GM20000 (cell line): ENCODE data around the gene SLC25A5.
"Not testable (repeated sequence)": the region's sequence is repeated elsewhere in the genome, so short reads cannot be mapped to it uniquely, and the experiment has no call there.

Experiments
- DNase-seq: peaks from one replicate; pipeline ENCODE4 v3.0.0; 2012; ENCODE audit warnings: low spot score
- TF ChIP-seq, protein P1 (sequence below): IDR thresholded peaks from 2 replicates; pipeline ENCODE4 v1.5.1; 2012; ENCODE audit warnings: mild to moderate bottlenecking, control low read depth; ENCODE audit errors: extremely low read depth, missing control alignments

Gene SLC25A5

DNA sequence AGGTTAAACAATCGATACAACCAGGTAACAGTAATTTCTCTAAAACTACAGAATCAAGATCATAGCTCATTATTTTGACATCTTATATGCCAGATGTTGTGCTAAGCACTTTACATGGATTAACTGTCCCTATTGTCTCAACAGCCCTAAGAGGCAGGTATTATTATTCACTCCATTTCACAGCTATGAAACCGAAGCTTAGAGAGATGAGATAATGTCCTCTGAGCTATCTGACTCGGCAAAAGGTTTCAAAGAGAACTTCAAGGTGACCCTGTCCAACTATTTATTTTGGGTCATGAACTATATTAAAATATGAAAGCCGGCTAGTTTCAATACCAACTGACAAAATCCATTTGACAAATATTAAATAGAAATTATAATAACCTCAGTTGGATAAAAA lies 10.3 kb downstream of the SLC25A5 start:
- DNase-seq: no peak

DNA sequence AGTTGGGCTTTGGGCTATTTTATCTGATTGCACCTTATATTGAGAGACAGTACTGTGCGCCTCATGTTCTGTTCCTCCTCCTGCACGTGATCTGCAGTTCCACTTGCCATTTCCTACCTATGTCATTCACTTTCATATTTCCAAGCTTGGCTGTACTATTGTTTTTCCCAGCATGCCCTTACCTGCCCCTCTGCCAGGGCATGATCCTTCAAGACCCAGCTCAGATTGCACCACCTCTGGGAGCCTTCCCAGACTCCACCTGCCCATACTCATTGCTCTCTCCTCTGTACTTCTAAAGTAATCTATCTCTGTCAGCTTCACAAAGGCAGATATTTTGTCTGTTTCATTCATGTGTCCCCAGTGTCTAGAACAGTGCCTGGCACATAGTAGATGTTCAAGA lies 11.6 kb downstream of the SLC25A5 start:
- TF ChIP-seq, protein P1, sequence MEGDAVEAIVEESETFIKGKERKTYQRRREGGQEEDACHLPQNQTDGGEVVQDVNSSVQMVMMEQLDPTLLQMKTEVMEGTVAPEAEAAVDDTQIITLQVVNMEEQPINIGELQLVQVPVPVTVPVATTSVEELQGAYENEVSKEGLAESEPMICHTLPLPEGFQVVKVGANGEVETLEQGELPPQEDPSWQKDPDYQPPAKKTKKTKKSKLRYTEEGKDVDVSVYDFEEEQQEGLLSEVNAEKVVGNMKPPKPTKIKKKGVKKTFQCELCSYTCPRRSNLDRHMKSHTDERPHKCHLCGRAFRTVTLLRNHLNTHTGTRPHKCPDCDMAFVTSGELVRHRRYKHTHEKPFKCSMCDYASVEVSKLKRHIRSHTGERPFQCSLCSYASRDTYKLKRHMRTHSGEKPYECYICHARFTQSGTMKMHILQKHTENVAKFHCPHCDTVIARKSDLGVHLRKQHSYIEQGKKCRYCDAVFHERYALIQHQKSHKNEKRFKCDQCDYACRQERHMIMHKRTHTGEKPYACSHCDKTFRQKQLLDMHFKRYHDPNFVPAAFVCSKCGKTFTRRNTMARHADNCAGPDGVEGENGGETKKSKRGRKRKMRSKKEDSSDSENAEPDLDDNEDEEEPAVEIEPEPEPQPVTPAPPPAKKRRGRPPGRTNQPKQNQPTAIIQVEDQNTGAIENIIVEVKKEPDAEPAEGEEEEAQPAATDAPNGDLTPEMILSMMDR: no peak
- DNase-seq: no peak

More for the DNA sequence above, 10.3 kb downstream of the SLC25A5 start:
- TF ChIP-seq, protein P1: no peak

DNA sequence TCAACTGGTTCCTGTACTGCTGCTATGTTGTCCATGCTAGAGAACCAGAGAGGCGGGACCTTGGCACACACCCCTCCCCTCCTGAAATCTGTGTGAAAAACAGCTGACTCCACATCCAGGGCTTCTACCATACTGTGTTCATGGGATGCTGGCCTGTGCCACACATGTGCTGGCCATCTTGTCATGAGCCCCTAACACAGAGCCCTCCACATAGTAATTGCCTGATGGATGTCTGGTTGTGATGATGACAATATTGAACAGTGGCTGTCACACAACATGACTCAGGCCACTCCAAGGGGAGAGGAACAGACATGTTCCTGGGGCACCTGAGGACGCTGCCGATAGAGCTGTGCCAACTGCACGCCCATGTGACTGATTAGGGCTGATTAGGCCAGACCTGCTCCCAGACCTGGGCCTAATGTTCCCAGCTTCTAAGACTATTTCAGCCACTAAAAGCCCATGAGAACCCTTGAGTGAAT lies 13.1 kb downstream of the SLC25A5 start:
- TF ChIP-seq, protein P1: no peak
- DNase-seq: no peak

DNA sequence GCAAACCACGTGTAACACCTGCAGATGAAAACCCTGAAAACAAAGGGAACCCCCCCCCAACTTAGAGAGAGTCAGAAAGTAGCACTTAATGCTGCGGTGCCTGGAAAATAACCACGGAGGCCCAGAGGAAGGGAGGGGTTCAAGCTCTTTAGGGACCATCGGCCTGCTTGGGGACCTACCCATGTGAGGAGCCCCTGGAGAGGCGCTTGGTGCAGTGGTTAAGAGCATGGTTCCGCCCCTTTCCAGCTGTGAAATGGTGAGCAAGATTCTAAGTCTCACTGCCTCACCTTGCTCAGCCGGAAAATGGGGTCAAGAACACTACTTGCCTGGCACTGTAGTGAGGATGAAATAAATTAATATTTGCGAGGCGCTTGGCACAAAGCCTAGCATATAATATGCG lies 13.8 kb downstream of the SLC25A5 start:
- TF ChIP-seq, protein P1: no peak
- no peak for DNase-seq

DNA sequence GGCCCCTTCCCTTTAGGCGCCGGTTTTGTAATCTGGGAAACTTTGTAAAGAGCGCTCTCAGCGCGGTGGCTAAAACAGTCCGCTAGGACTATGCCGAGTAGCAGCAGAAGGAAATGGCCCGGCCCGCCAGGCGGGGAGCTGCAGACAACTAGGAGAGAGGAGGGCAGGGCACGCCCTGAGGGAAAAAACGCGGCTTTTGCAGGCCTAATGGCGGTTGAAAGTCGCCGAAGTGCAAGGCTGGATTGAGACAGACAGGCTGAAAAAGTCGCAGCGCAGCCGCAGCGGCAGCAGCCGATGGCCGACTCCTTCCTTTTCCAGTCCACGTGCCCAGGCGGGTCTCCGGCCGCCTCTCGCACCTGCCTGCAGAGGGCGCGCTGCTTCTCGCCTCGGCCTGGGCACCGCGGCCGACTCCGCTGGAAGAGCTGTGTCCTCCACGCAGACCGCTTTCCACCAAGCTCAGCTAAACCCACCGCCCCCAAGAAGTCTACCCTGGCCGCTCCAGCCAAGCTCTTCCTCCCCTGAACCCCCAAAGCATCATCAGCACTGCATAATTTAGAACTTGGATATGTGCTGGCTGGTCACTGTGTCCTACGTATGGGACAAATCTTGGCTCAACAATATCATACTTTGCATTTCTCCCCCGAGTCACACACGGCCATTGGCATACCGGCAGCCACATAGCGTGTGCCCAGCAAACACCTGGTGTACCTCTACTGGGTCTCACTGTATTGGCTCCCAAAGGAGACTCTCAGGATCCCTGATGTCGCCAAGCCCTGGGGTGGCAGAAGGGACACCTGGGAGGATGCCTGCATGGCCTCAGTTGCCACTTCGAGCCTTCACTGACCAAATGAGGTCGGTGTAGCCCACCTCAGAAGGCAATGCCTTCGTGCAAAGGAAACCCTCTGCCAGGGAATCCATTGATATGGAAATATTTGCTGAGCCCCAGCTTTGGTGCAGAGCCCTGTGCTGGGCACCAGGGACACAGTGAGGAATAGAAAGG lies 14.5 kb downstream of the SLC25A5 start:
- peak; percentile 73 for DNase-seq
- TF ChIP-seq, protein P1: peak; percentile 63

DNA sequence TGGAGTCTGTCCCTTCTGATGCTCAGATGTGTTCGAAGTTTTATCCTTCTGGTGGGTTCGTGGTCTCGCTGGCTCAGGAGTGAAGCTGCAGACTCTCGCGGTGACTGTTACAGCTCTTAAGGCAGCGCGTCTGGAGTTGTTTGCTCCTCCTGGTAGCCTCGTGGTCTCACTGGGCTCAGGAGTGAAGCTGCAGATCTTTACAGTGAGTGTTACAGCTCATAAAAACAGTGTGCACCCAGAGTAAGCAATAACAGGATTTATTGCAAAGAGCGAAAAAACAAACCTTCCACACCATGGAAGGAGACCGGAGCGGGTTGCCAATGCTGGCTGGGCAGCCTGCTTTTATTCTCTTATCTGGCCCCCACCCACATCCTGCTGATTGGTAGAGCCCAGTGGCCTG lies 18.5 kb downstream of the SLC25A5 start:
- DNase-seq: no peak
- TF ChIP-seq, protein P1: no peak

DNA sequence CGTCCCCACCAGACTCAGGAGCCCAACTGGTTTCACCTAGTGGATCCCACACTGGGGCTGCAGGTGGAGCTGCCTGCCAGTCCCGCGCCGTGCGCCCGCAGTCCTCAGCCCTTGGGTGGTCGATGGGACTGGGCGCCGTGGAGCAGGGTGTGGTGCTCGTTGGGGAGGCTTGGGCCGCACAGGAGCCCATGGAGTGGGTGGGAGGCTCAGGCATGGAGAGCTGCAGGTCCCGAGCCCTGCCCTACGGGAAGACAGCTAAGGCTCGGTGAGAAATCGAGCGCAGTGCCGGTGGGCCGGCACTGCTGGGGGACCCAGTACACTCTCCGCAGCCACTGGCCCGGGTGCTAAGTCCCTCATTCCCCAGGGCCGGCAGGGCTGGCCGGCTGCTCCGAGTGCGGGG lies 19.5 kb downstream of the SLC25A5 start:
- not testable (repeated sequence) for DNase-seq
